ENCODE measurements around the gene SERINC3. TPM values are rescaled to one million over a fixed set of nuclear protein-coding genes. Genes with fewer than 3 reads are reported as not detected.

SERINC3 gene
- total and polyA plus RNA-seq, 5 experiments from 2014 or later, result 82.0 to 207 (median 163) TPM

DNA sequence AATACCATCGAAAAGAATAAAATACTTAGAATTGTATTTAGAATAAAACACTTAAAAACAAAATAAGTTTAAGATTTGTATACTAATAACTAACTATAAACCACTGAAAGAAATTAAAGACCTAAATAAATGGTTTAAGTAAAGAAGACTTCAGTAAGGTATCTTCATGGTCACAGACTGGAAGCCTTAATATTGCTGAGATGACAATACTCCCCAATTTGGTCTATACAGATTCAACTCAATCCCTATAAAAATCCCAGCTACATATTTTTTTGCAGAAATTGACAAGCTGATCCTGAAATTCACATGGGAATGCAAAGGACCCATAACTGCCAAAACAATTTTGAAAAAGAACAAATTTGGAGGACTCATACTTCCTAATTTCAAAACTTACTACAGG lies 18.9 kb downstream of the SERINC3 start:
- no peak for DNase-seq
- peaks cover 12 to 95% (median 16%) of the 10 kb centered on the region in 3 donors for H3K36me3 Mint-ChIP-seq
- no peak overlapping the region for H3K4me3 Mint-ChIP-seq
- H3K27ac Mint-ChIP-seq, result peak overlapping the region in 2 of 10 donors; percentile 19 to 80
- ATAC-seq, result no peak
- POLR2A ChIA-PET, result no interaction called here
- H3K27me3 Mint-ChIP-seq, result no peaks in the 10 kb centered on the region
- no peaks in the 10 kb centered on the region for H3K9me3 Mint-ChIP-seq
- peaks cover 0 to 9% (median 8%) of the 10 kb centered on the region in 4 donors for H3K4me1 Mint-ChIP-seq

DNA sequence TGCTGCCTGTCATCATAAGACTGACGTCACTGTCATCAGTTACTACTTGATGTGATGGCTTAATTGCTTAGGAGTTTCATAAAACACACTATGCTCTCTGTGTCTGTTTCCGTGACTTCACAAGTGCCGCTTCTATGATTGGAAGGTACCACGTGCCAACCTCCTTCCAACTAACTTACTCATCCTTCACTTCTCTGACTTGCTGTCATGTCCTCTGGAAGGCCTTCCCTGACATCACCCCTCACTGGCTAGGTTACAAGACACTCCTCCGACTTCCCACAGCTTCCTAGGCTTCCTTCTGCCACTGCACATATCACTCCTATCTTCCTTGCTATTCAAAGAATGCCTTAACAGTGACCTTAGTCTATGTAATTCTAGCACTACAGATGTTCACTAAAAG lies 20.4 kb downstream of the SERINC3 start:
- no peaks in the 10 kb centered on the region for H3K9me3 Mint-ChIP-seq
- H3K27ac Mint-ChIP-seq, result peak overlapping the region in 6 of 10 donors; percentile 3 to 86 (median 36)
- H3K27me3 Mint-ChIP-seq, result no peaks in the 10 kb centered on the region
- no peak for ATAC-seq
- DNase-seq, result no peak
- POLR2A ChIA-PET, result no interaction called here
- peaks cover 0 to 22% (median 9%) of the 10 kb centered on the region in 4 donors for H3K4me1 Mint-ChIP-seq
- H3K4me3 Mint-ChIP-seq, result no peak overlapping the region
- H3K36me3 Mint-ChIP-seq, result peaks cover 12 to 96% (median 18%) of the 10 kb centered on the region in 3 donors

- peak overlapping the region in 6 of 10 donors; percentile 7 to 60 (median 39) for H3K27ac Mint-ChIP-seq
- POLR2A ChIA-PET, result no interaction called here
- ATAC-seq, result no peak
These were observed 21.6 kb downstream of the SERINC3 start for GRCh38 chr20:44500221-44500620.

DNA sequence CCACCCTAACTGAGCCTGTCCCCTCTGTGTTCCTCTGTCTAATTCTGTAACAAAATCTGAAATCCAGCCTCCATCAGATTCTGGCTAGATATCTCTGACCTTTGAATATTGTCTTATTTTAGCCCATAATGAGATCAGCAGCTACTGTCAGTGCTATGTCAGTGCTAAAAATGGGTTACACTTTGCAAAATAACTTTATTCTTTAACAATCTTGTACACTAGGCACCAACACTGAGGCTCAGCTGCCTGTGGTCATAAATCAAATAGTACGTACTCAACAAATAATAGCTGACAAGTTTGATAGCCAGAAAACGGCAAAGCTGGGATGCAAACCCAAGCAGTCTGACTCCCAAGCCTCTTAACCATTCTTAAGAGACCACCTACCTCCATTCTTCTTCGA lies 24.1 kb downstream of the SERINC3 start:
- DNase-seq, result no peak
- H3K4me3 Mint-ChIP-seq, result no peak overlapping the region
- H3K27me3 Mint-ChIP-seq, result no peaks in the 10 kb centered on the region
- POLR2A ChIA-PET, result interaction anchor here (0.6 kb wide), 1 partner anchor 46 kb away, joined by 3 read pairs; no protein-coding TSS in a partner anchor
- H3K36me3 Mint-ChIP-seq, result peaks cover 12 to 97% (median 16%) of the 10 kb centered on the region in 3 donors
- ATAC-seq, result no peak
- H3K27ac Mint-ChIP-seq, result peak overlapping the region in 3 of 10 donors; percentile 61 to 92 (median 63)
- peaks cover 0 to 47% (median 9%) of the 10 kb centered on the region in 4 donors for H3K4me1 Mint-ChIP-seq
- H3K9me3 Mint-ChIP-seq, result no peaks in the 10 kb centered on the region

More at GRCh38 chr20:44500221-44500620, 21.6 kb downstream of the SERINC3 start:
- no peaks in the 10 kb centered on the region for H3K9me3 Mint-ChIP-seq
- no peak overlapping the region for H3K4me3 Mint-ChIP-seq
- H3K36me3 Mint-ChIP-seq, result peaks cover 12 to 98% (median 18%) of the 10 kb centered on the region in 3 donors
- H3K4me1 Mint-ChIP-seq, result peaks cover 0 to 34% (median 9%) of the 10 kb centered on the region in 4 donors
- no peak for DNase-seq
- no peaks in the 10 kb centered on the region for H3K27me3 Mint-ChIP-seq

DNA sequence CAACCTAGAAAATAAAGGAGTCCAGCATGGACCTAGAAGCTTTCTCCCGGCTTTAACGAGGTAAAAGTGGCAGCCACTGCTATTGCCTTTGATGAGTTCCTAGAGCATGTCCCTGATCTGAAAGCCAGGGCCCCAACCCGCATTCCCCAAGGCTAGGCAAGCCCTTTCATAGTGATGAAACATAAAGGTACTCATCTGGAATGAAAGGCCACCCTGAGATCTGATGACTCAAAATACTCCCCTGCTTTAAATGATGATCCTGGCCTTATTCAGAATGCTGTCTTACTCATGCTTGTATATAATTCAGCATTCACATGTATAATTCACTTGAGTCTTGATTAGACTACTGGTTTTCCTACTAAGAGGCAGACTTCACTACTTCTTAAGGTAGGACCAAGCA lies 24.9 kb downstream of the SERINC3 start:
- H3K27me3 Mint-ChIP-seq, result no peaks in the 10 kb centered on the region
- H3K9me3 Mint-ChIP-seq, result no peaks in the 10 kb centered on the region
- peaks cover 12 to 97% (median 16%) of the 10 kb centered on the region in 3 donors for H3K36me3 Mint-ChIP-seq
- H3K4me1 Mint-ChIP-seq, result peaks cover 3 to 55% (median 8%) of the 10 kb centered on the region in 4 donors
- no peak for DNase-seq
- POLR2A ChIA-PET, result no interaction called here
- ATAC-seq, result no peak
- H3K27ac Mint-ChIP-seq, result peak overlapping the region in 5 of 10 donors; percentile 68 to 92 (median 80)
- no peak overlapping the region for H3K4me3 Mint-ChIP-seq

DNA sequence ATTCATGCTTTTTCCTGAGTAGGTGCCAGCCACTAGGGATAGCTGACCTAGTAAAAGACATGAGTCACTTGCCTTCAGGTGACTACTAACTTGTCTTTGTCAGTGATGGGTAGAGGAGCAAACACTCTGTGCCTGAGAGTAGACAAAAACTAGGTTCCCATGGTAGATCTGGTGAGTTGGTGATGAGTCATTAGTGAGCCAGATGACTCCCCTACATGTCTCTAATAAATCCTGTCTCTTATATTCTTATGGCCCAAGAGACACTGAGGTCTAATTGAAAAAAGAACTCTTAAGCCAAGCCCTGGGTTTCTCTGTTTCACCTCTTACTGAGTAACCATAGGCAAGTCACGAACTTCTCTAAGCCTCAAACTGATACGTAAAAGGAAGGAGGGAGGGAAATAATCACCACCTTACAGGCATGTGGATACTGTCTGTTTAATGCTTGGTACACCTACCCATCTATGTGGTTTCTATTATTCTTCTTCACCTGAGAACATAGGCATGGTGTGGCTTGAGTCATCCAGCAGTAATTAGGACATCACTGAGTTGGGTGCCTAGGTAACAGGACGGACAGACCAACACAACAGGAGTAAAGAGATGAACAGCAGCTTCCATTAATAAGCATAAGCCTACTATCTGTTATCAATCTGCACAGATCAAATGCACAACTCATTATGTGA lies 25.9 kb downstream of the SERINC3 start:
- no peak for ATAC-seq
- no peaks in the 10 kb centered on the region for H3K9me3 Mint-ChIP-seq
- peaks cover 7 to 97% (median 15%) of the 10 kb centered on the region in 3 donors for H3K36me3 Mint-ChIP-seq
- H3K27ac Mint-ChIP-seq, result peak overlapping the region in 8 of 10 donors; percentile 8 to 92 (median 57)
- POLR2A ChIA-PET, result no interaction called here
- no peak overlapping the region for H3K4me3 Mint-ChIP-seq
- H3K27me3 Mint-ChIP-seq, result no peaks in the 10 kb centered on the region
- no peak for DNase-seq
- H3K4me1 Mint-ChIP-seq, result peaks cover 5 to 65% (median 9%) of the 10 kb centered on the region in 4 donors

DNA sequence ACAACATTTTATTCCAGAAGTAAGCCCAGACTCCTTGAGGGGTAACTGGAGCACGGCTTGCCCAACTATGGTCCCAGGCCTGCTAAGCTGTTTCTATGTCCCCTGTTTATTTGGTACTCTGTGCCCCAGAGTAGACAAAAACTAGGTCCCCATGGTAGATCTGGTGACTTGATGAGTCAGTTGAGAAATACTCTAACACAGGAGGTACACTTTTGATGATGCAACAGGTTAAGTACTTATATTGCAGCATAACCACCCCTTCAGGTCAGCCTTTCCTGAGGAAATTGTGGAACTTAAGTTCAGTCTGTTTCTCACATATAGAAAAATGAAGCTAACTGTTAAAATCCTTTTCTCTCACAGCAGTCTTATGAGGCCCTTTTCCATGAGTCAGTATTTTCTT lies 26.6 kb downstream of the SERINC3 start:
- ATAC-seq, result no peak
- no peaks in the 10 kb centered on the region for H3K27me3 Mint-ChIP-seq
- POLR2A ChIA-PET, result no interaction called here

DNA sequence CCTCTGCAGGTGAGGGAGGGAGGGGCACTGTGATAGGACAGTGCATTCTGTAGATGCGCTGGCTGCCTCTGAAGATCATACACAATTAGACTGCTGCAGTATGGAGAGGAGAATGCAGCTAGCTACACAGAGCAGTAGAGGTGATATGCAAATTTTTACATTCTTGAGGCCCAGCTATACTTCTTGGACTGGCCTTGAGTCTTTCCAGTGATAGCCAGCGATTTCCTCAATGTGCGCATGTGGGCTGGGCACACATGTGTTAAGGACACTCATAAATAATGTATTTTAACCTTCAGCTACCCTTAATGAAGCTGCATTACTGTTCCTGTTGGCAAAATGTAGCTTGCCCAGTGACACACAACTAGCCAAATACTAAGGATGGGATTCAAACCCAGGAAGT lies 27.2 kb downstream of the SERINC3 start:
- POLR2A ChIA-PET, result no interaction called here
- H3K27ac Mint-ChIP-seq, result peak overlapping the region in 8 of 10 donors; percentile 41 to 92 (median 54)
- no peak overlapping the region for H3K4me3 Mint-ChIP-seq
- H3K27me3 Mint-ChIP-seq, result no peaks in the 10 kb centered on the region
- peaks cover 5 to 71% (median 10%) of the 10 kb centered on the region in 4 donors for H3K4me1 Mint-ChIP-seq
- ATAC-seq (no peak), DNase-seq (no peak)
- H3K9me3 Mint-ChIP-seq, result no peaks in the 10 kb centered on the region
- H3K36me3 Mint-ChIP-seq, result peaks cover 7 to 95% (median 9%) of the 10 kb centered on the region in 3 donors

More for the DNA sequence above, 26.6 kb downstream of the SERINC3 start:
- Mint-ChIP-seq H3K4me1 (peaks cover 5 to 66% (median 10%) of the 10 kb centered on the region in 4 donors), H3K4me3 (no peak overlapping the region), H3K27ac (peak overlapping the region in 6 of 10 donors; percentile 15 to 92 (median 54)), H3K36me3 (peaks cover 7 to 95% (median 9%) of the 10 kb centered on the region in 3 donors), H3K9me3 (no peaks in the 10 kb centered on the region)
- no peak for DNase-seq

DNA sequence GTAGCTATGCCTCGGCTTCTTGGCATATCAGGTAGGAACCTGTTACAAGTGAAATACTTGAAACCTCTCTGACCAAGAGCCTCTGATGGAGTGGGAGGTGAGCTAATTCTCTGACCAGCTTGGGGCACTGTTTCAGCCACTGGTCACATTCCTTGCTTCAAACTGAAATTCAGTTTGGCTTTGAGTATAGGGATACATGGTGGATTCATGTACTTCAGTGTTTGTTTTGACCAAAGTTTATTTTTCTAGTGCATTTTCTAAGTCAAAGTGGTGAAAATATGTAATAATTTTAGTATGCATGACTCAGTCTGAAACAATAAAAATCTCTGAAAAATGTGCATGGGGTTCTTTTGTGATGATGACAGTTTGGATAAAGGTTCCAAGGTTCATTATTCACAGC lies 27.6 kb downstream of the SERINC3 start:
- H3K36me3 Mint-ChIP-seq, result peaks cover 7 to 95% (median 13%) of the 10 kb centered on the region in 3 donors
- H3K9me3 Mint-ChIP-seq, result no peaks in the 10 kb centered on the region
- H3K4me1 Mint-ChIP-seq, result peaks cover 5 to 74% (median 10%) of the 10 kb centered on the region in 4 donors
- H3K27ac Mint-ChIP-seq, result peak overlapping the region in 7 of 10 donors; percentile 48 to 92 (median 65)
- no peak overlapping the region for H3K4me3 Mint-ChIP-seq
- ATAC-seq, result no peak
- H3K27me3 Mint-ChIP-seq, result no peaks in the 10 kb centered on the region
- no peak for DNase-seq
- POLR2A ChIA-PET, result no interaction called here

GRCh38 chr20:44491635-44492395 lies 30.1 kb downstream of the SERINC3 start:
- Mint-ChIP-seq H3K4me1 (peaks cover 6 to 56% (median 10%) of the 10 kb centered on the region in 4 donors), H3K4me3 (peak overlapping the region in 1 of 10 donors; percentile 41)
- POLR2A ChIA-PET, result no interaction called here

DNA sequence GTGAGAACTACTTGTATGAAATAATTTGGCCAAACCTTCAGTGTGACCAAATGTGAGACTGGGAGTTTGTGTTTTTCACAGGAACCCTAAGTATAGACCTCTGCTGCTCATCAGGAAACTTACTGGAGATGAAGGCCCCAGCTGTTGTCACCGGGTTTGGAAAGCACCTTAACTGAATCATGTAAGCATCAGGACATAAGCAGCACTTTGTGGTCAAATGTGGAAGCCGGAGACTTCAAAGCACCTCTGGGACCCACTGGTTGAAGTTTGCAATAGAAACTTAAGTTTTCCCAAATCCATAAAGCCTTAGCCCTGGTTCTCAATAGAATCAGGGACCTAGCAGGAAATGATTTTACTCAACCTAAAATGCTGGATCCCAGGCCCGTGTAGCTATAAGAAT lies 31.9 kb downstream of the SERINC3 start:
- Mint-ChIP-seq H3K27ac (peak overlapping the region in 7 of 10 donors; percentile 11 to 74 (median 69)), H3K4me3 (no peak overlapping the region), H3K4me1 (peaks cover 6 to 39% (median 12%) of the 10 kb centered on the region in 4 donors), H3K36me3 (peaks cover 0 to 90% (median 14%) of the 10 kb centered on the region in 3 donors), H3K27me3 (no peaks in the 10 kb centered on the region), H3K9me3 (no peaks in the 10 kb centered on the region)
- ATAC-seq, result no peak
- POLR2A ChIA-PET, result no interaction called here
- no peak for DNase-seq

More at GRCh38 chr20:44491635-44492395, 30.1 kb downstream of the SERINC3 start:
- ATAC-seq (no peak), DNase-seq (peak in 1 of 10 donors; percentile 24)
- Mint-ChIP-seq H3K9me3 (no peaks in the 10 kb centered on the region), H3K27ac (peak overlapping the region; percentile 50 to 91 (median 86)), H3K27me3 (no peaks in the 10 kb centered on the region), H3K36me3 (peaks cover 0 to 92% (median 9%) of the 10 kb centered on the region in 3 donors)

GRCh38 chr20:44489223-44489622 lies 32.6 kb downstream of the SERINC3 start:
- ATAC-seq (peak in 1 of 2 donors; percentile 12), DNase-seq (no peak)
- no peaks in the 10 kb centered on the region for H3K9me3 Mint-ChIP-seq
- peaks cover 6 to 32% (median 12%) of the 10 kb centered on the region in 4 donors for H3K4me1 Mint-ChIP-seq
- no peaks in the 10 kb centered on the region for H3K27me3 Mint-ChIP-seq
- H3K27ac Mint-ChIP-seq, result peak overlapping the region in 5 of 10 donors; percentile 14 to 89 (median 67)
- peaks cover 0 to 90% (median 12%) of the 10 kb centered on the region in 3 donors for H3K36me3 Mint-ChIP-seq
- no peak overlapping the region for H3K4me3 Mint-ChIP-seq
- POLR2A ChIA-PET, result no interaction called here

Measured in naive thymus-derived CD8-positive, alpha-beta T cell (primary cell).